DOHH2 (cell line): ENCODE measurements around the gene CEP112.

Source experiments
- CTCF ChIP-seq: fragments of 200-600 bp; sonication (generic); IDR thresholded peaks from one replicate; pipeline ENCODE4 v1.5.1; 2014; ENCODE audit warnings: antibody characterized with exemption, mild to moderate bottlenecking, low read depth, low read length; ENCODE audit not compliant: poor library complexity, severe bottlenecking
- EZH2phosphoT487 ChIP-seq: fragments of 200-600 bp; sonication (generic); IDR thresholded peaks from 2 replicates; pipeline ENCODE4 v1.6.1; 2017; ENCODE audit warnings: borderline replicate concordance, mild to moderate bottlenecking, antibody characterized with exemption, low read length, moderate library complexity, mixed read lengths

GRCh38 chr17:65817951-65818350 is 374.0 kb downstream of the CEP112 start:
- TF ChIP-seq CTCF (no peak), EZH2phosphoT487 (no peak)
